ENCODE results near the gene PLPPR2.
"Not testable (repeated sequence)": the region's sequence is repeated elsewhere in the genome, so short reads cannot be mapped to it uniquely, and the experiment has no call there.

PLPPR2 gene

GRCh38 chr19:11339254-11340098 is 15.8 kb upstream of the PLPPR2 start, which contains the start of gene RAB3D:
Gene RAB3D, minus strand, starts transcription at chr19:11339657. Its CDS starts 2,258 bp downstream, at chr19:11337399.
- DNase-seq (ENCODE audit: low spot score) (no peak), FAIRE-seq (no peak)

DNA sequence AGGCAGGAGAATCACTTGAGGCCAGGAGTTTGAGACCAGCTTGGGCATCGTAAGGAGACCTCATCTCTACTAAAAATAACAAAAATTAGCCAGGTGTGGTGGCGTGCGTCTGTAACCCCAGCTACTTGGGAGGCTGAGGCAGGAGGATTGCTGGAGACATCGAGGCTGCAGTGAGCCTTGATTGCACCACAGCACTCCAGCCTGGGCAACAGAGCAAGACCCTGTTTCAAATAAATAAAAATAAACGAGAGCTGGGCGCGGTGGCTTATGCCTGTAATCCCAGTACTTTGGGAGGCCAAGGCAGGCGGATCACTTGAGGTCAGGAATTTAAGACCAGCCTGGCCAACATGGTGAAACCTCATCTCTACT is 15.1 kb upstream of the PLPPR2 start:
- not testable (repeated sequence) for DNase-seq (ENCODE audit: low spot score); FAIRE-seq

DNA sequence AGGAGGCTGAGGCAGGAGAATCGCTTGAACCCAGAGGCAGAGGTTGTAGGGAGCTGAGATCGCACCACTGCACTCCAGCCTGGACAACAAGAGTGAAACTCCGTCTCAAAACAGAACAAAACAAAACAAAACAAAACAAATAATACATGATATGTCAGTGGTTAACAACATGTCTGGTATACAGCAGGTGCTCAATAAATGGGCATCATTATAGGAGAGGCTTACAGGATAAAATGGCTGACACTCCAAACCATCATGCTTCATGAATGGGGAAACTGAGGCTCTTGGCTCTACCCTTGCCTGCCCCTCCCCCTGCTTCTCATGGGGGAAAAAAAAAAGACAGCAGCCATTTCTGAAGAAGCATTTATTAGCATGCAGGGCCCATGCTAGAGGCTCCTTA is 12.8 kb upstream of the PLPPR2 start:
- no peak for FAIRE-seq
- no peak for DNase-seq (ENCODE audit: low spot score)

GRCh38 chr19:11345122-11345803 is 10.0 kb upstream of the PLPPR2 start:
- DNase-seq (ENCODE audit: low spot score) (no peak), FAIRE-seq (no peak)

DNA sequence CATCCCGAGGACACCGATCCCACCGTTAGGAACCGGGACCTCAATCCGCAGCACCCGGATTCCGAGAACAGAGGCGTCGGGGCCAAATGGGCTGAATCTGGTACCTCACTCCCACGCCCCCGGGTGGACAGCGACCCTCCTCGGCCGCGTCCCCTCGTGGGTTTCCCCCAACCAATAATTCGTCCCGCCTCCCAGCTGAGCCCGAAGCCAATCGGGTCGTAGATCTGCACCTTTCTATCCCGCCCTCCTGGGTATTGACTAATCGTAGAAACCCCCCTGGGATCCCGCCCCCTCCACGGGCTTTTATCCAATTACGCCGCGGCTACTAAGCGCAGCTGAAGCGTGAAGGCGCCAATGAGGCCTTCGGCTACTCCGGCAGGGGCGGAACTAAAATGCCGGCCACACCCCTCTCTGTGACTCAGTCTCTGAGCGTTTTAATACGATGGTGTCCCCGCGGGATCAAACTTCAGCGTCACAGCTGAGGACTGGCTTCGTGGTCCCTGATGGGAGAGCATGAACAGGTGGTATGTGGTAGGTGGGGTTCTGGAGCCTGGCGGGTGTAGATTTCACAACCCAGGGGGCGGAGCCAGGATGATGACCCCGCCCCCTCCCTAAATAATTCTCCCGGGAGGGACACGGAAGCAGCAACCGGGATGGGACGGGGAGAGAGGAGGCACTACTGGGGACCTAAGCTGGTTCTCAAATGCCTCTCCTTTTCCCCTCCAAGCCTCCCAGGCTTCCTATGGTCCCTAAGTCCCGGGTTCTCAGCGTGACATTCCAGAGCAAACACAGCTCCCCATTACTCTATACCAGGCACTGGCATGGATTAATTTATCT is 8.9 kb upstream of the PLPPR2 start, which contains the start of the genes CCDC159 and TMEM205:
Gene CCDC159 (plus strand): TSS at position 416 of the 837 bp plus-strand sequence. CDS start 88 bp downstream, at position 504.
Gene TMEM205 (minus strand): TSS at position 165 of the 837 bp plus-strand sequence. CDS start 649 bp downstream, outside the sequence.
- DNase-seq (ENCODE audit: low spot score), result peak; percentile 93

DNA sequence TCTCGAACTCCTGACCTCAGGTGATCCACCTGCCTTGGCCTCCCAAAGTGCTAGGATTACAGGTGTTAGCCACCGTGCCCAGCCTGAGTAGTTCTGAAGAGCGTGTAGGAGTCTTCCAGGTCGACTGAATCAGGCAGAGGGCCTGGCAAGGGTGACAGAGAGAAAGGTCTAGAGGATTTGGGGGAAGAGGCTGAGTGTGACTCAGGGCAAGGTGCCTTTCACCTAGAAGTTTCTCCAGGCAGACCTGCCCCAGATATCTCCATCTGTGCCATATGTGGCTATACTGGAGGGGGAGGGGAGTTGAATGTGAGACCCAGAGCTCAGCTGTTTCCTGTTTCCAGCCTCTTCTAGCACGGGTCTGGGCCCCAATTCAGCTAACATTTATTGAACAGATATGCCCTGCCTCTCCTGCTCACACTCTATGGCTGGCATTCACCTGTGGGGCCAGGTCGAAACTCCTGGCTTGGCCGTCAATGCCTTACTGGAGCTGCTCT is 7.6 kb upstream of the PLPPR2 start:
- no peak for FAIRE-seq
- no peak for DNase-seq (ENCODE audit: low spot score)

More for the DNA sequence above, 8.9 kb upstream of the PLPPR2 start, which contains the start of the genes CCDC159 and TMEM205:
- no peak for FAIRE-seq

DNA sequence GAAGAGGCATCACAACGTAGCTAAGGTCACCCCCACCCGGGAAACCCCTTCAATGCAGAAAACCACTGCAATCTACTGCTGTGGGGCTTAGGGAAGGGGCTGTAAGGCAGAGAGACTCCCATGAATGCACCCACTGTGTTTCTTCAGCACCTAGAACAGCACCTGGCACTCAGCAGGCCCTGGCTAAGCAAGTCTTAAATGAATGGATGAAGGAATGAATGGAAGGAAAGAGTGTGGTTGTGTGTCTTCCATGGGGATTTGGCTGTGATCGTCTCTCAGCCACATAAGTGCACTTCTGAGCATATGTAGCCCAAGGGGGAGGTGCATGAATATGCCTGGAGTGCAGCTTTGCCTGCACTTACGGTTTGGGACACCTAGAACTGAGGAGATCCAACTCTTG is 6.1 kb upstream of the PLPPR2 start:
- no peak for FAIRE-seq
- no peak for DNase-seq (ENCODE audit: low spot score)

DNA sequence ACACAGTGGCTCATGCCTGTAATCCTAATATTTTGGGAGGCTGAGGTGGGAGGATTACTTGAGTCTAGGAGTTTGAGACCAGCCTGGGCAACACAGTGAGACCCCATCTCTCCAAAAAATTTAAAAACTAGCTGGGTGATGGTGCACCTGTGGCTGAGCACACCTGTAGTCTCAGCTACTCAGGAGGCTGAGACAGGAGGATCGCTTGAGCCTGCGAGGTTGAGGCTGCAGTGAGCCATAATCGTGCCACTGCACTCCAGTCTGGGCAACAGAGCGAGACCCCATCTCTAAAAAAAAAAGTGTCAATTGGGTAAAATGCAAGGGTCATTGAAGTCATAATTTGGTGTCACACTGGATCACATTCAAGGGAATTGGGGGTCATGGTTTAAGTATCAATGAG is 1.1 kb upstream of the PLPPR2 start:
- FAIRE-seq; DNase-seq (ENCODE audit: low spot score): not testable (repeated sequence)

DNA sequence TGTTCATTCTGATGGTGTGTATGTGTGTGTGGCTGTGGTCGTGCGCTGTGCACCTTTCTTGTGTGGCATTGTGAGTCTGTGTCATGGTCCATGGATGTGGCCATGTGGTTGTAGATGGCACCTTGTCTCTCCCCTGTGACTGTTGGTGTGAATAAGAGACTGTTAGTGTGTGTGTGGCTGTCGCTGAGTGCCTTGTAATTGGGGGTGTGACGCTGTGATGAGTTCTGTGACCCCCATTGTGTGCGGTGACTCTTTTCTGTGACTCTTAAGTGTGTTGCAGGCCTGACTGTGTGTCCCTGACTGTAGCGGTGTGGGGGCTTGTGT is 804 bp downstream of the PLPPR2 start:
- DNase-seq (ENCODE audit: low spot score), result no peak
- peak; percentile 55 for FAIRE-seq

DNA sequence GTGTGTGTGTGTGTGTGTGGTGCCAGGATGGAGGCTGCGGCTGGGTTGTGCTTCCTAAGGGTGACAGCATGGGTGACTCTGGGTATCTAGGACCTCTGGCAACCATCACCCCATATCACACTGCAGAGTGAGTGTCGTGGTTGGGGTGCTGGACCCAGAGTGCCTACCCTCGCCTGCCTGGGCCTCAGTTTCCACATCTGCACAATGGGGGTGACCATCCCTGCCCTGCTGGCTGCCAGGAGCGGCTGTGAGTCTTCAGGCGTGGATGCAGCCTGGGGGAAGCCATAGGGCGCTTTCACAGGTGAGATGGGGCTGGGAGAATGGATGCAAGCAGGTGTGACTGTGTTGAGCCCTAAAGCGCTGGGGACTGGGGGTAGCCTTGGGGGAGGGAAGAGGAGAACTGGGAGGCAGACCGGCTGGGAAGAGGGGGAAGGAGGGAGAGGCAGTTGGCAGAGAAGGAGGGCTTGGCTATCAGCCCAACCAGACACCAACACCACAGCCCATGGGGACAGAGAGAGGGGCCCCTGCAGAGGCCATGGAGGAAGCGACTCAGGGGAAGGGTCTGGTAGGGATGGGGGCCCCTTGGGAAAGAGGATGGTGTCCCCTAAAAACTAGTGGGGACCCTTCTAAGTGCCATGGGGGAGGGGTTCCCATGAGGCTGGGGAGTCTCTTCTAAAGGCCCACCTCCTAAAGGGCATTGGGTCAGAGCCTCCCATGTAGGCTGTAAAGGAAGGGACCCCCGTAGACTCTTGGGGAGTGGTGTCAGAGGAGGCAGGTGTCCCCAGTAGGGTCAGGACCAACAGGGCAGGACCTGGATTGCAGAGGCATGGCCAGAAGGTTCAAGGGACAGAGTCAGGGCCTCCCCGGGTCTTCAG is 1.7 kb downstream of the PLPPR2 start:
- FAIRE-seq (no peak), DNase-seq (ENCODE audit: low spot score) (no peak)

GRCh38 chr19:11359421-11359820 is 4.2 kb downstream of the PLPPR2 start:
- FAIRE-seq (no peak), DNase-seq (ENCODE audit: low spot score) (no peak)

DNA sequence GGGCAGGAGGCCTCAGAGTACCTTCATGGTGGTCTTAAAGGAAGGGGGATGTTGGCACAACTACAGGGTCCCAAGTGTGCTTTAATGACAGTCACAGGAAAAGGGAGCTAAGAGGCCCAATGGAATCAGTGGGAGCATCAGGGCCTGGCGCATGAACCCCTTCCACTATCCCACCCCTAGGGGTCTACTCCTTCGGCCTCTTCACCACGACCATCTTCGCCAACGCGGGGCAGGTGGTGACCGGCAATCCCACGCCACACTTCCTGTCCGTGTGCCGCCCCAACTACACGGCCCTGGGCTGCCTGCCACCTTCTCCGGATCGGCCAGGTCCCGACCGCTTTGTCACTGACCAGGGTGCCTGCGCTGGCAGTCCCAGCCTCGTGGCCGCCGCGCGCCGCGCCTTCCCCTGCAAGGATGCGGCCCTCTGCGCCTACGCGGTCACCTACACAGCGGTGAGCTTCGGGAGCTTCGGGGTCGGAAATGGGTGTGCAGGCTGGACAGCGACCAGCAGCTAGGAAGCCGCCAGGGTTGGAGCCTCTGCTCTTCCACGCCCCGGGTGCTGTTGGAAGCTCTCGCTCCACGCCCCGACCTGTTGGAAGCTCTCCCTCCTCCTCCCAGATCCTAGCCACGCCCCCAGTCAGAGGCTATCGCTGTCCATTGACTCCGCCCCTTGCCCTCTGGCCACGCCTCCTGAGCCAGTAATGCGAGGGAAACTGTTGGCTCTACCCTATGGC is 6.0 kb downstream of the PLPPR2 start:
- DNase-seq (ENCODE audit: low spot score) (no peak), FAIRE-seq (no peak)

GRCh38 chr19:11361771-11362731 is 6.8 kb downstream of the PLPPR2 start:
- FAIRE-seq (no peak), DNase-seq (ENCODE audit: low spot score) (no peak)

- DNase-seq (ENCODE audit: low spot score) (no peak), FAIRE-seq (no peak)
These were observed 8.6 kb downstream of the PLPPR2 start for GRCh38 chr19:11363881-11364280.

GRCh38 chr19:11364296-11364904 is 9.2 kb downstream of the PLPPR2 start:
- DNase-seq (ENCODE audit: low spot score) (no peak), FAIRE-seq (no peak)

DNA sequence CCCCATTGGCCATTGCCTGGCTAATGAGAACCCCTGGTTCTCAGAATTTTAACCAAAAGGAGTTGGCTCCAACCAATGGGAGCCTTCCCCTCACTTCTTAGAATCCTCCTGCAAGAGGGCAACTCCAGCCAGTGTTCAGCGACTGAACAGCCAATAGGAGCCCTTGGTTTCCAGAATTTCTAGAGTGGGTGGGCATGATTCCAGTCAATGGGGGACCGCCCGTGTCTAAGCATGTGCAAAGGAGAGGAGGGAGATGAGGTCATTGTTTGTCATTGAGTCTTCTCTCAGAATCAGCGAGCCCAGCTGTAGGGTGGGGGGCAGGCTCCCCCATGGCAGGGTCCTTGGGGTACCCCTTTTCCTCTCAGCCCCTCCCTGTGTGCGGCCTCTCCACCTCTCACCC is 9.7 kb downstream of the PLPPR2 start:
- no peak for DNase-seq (ENCODE audit: low spot score)
- FAIRE-seq, result no peak

DNA sequence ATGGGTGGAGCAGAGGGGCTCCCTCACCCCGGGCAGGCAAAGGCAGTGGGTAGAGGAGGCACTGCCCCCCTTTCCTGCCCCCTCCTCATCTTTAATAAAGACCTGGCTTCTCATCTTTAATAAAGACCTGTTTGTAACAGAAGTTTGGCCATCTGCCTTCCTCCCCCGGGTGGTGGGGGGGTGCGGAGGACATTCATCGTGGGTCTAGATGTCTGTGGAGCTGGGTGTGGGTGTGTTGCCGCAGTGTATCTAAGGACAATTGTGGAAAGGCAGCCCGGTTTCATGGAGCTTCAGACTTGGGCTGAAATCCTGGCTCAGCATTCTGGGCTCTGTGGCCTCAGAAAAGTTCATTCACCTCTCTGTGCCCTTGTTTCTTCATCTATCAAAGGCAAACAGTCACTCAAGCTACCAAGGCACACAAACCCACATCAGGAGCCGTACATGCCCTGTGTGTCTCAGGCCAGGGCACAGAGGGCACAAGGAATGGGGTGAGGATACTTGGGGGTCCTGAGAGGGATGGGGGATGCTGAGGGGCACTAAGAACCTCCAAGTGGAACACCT is 10.4 kb downstream of the PLPPR2 start:
- FAIRE-seq (no peak), DNase-seq (ENCODE audit: low spot score) (no peak)

DNA sequence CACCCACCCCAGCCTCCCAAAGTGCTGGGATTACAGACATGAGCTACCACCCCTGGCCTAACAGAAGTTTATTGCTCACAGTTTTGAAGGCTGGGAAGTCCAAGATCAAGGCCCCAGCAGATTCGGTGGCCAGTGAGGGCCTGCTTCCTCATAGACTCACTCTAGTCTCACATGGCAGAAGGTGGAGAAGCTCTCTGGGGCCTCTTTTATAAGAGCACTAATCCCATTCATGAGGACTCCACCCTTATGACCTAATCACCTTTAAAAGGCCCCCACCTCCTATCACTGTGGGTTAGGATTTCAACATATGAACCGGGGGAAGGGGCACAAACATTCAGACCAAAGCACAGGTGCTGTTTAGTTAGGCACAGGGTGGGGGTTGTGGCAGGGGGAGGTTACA is 12.3 kb downstream of the PLPPR2 start:
- DNase-seq (ENCODE audit: low spot score), result no peak
- no peak for FAIRE-seq
